ENCODE results near the gene TCHH. TPM values are rescaled to one million over a fixed set of nuclear protein-coding genes. Genes with fewer than 3 reads are reported as not detected.
"Not testable (repeated sequence)": the region's sequence is repeated elsewhere in the genome, so short reads cannot be mapped to it uniquely, and the experiment has no call there.

Gene TCHH
- total RNA-seq, 2 donors from 2014 or later: 0.91 TPM; not detected in 1

- no peaks in the 10 kb centered on the region for H3K36me3 ChIP-seq
- intact Hi-C loops (cut with DNase I): no loop called here
- H3K9me3 ChIP-seq: no peaks in the 10 kb centered on the region
- no peaks in the 10 kb centered on the region for H3K4me1 ChIP-seq (replicated peaks)
- no peak for DNase-seq (ENCODE audit: low spot score)
- no peak overlapping the region for H3K4me3 ChIP-seq
- TF ChIP-seq POLR2AphosphoS5 (IDR thresholded peaks at IDR 0.05): no peak
- TF ChIP-seq POLR2A (IDR thresholded peaks at IDR 0.05): no peak
- no peak for TF ChIP-seq CTCF (IDR thresholded peaks at IDR 0.05)
- no peaks in the 10 kb centered on the region for H3K27me3 ChIP-seq (replicated peaks; ENCODE audit: insufficient read depth)
- 85% methylated on average over 3 of the region's 3 CpGs for WGBS
- no peak overlapping the region for H3K27ac ChIP-seq
Observed at GRCh38 chr1:152148051-152148450, 32.8 kb upstream of the TCHH start.

- H3K4me1 ChIP-seq (replicated peaks): no peaks in the 10 kb centered on the region
- no peak for DNase-seq (ENCODE audit: low spot score)
- TF ChIP-seq CTCF (IDR thresholded peaks at IDR 0.05) (no peak), POLR2A (IDR thresholded peaks at IDR 0.05) (no peak), POLR2AphosphoS5 (IDR thresholded peaks at IDR 0.05) (no peak)
- H3K9me3 ChIP-seq: no peaks in the 10 kb centered on the region
- H3K27me3 ChIP-seq (replicated peaks; ENCODE audit: insufficient read depth): no peaks in the 10 kb centered on the region
- intact Hi-C loops (cut with DNase I): no loop called here
- H3K36me3 ChIP-seq: no peaks in the 10 kb centered on the region
- H3K4me3 ChIP-seq: no peak overlapping the region
- no peak overlapping the region for H3K27ac ChIP-seq
- 75% methylated on average over 4 of the region's 4 CpGs for WGBS
Observed at GRCh38 chr1:152145769-152146168, 30.5 kb upstream of the TCHH start.

DNA sequence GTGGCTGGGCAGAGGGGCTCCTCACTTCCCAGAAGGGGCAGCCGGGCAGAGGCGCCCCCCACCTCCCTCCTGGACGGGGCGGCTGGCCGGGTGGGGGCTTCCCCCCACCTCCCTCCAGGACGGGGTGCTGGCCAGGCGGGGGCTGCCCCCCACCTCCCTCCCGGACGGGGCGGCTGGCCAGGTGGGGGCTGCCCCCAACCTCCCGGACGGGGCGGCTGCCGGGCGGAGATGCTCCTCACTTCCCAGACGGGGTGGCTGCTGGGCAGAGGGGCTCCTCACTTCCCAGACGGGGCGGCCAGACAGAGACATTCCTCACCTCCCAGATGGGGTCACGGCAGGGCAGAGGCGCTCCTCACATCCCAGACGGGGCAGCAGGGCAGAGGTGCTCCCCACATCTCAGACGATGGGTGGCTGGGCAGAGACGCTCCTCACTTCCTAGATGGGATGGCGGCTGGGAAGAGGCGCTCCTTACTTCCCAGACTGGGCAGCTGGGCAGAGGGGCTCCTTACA lies 29.5 kb upstream of the TCHH start:
- not testable (repeated sequence) for DNase-seq (ENCODE audit: low spot score); H3K27ac ChIP-seq; H3K36me3 ChIP-seq; H3K27me3 ChIP-seq (replicated peaks; ENCODE audit: insufficient read depth); H3K9me3 ChIP-seq; H3K4me1 ChIP-seq (replicated peaks); H3K4me3 ChIP-seq
- intact Hi-C loops (cut with DNase I): loop anchor here (5.0 kb wide), 1 partner anchor 313 kb away; no protein-coding TSS in a partner anchor
- 93% methylated on average over 14 of the region's 25 CpGs for WGBS

DNA sequence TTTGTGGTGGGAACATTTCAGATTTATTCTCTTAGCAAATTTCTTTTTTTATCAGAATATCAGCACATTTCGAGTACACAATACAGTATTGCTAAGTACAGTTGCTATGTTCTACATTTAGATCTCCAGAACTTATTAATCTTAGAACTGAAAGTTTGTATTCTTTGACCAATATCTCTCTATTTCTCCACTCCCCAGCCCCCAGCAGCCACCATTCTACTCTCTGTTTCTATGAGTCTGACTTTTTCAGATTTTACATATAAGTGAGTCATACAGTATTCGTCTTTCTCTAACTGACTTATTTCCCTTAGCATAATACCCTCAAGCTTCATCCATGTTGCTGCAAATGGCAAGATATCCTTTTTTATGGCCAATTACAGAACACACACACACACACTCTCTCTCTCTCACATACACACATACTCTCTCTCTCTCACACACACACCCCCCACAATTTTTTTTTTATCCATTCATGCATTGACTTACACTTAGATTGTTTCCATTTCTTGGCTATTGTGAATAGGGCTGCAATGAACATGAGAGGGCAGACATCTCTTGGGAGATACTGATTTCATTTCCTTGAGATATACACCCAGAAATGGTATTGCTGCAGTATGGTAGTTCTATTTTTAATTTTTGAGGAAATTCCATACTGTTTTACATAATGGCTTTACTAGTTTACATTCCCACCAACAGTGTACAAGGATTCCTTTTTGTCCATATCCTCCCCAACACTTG lies 28.1 kb upstream of the TCHH start:
- Histone ChIP-seq H3K27ac (no peak overlapping the region), H3K36me3 (no peaks in the 10 kb centered on the region), H3K4me3 (no peak overlapping the region), H3K9me3 (no peaks in the 10 kb centered on the region), H3K27me3 (replicated peaks; ENCODE audit: insufficient read depth) (no peaks in the 10 kb centered on the region), H3K4me1 (replicated peaks) (no peaks in the 10 kb centered on the region)
- WGBS: 63% methylated on average over 2 of the region's 2 CpGs
- TF ChIP-seq POLR2AphosphoS5 (IDR thresholded peaks at IDR 0.05): no peak
- no peak for TF ChIP-seq CTCF (IDR thresholded peaks at IDR 0.05)
- no peak for TF ChIP-seq POLR2A (IDR thresholded peaks at IDR 0.05)
- DNase-seq (ENCODE audit: low spot score): no peak
- intact Hi-C loops (cut with DNase I): loop anchor here (2.0 to 5.0 kb wide), 2 partner anchors 41 to 314 kb away; no protein-coding TSS in a partner anchor

GRCh38 chr1:152141971-152142584 lies 26.8 kb upstream of the TCHH start:
- Histone ChIP-seq H3K4me1 (replicated peaks) (no peaks in the 10 kb centered on the region), H3K9me3 (no peaks in the 10 kb centered on the region), H3K27me3 (replicated peaks; ENCODE audit: insufficient read depth) (no peaks in the 10 kb centered on the region), H3K4me3 (no peak overlapping the region), H3K36me3 (no peaks in the 10 kb centered on the region), H3K27ac (no peak overlapping the region)
- peak; percentile 75 for DNase-seq (ENCODE audit: low spot score)
- TF ChIP-seq CTCF (IDR thresholded peaks at IDR 0.05) (peak; percentile 57 to 84 (median 74)), POLR2A (IDR thresholded peaks at IDR 0.05) (no peak), POLR2AphosphoS5 (IDR thresholded peaks at IDR 0.05) (peak; percentile 21)
- intact Hi-C loops (cut with DNase I): loop anchor here (2.0 to 5.0 kb wide), 2 partner anchors 43 to 315 kb away; no protein-coding TSS in a partner anchor
- WGBS: 0% methylated on average over 1 of the region's 1 CpG

Data from prostate gland (tissue), 2 donors.